Right lung (tissue), 5 donors: ENCODE results near the gene MECP2. TPM values are rescaled to one million over a fixed set of nuclear protein-coding genes. Genes with fewer than 3 reads are reported as not detected.

Experiments
- polyA plus RNA-seq, 5 donors: library from polyadenylated mRNA; unstranded; fragments of 120-200 nt; gene quantifications; one replicate each; pipeline versions ENCODE4 v1.2.1 to v1.2.3, GENCODE V29; 2013; ENCODE audit warnings: inconsistent platforms in 1 of 5, low replicate concordance in 1 of 5; ENCODE audit not compliant: insufficient read length in 5 of 5, insufficient read depth in 1 of 5

MECP2 gene
- polyA plus RNA-seq, 5 donors, result 24.2 to 32.5 (median 32.3) TPM

Other genes starting within 250 kb of the MECP2 start
- under 1 TPM; 0.13 to 0.44 (median 0.20) TPM for gene L1CAM, start 211.5 kb downstream of the MECP2 start, polyA plus RNA-seq
- gene AVPR2, start 193.0 kb downstream of the MECP2 start, polyA plus RNA-seq, result 1 to 10 TPM in 1 of 5 donors, under 1 TPM in 4; 0.58 to 1.3 (median 0.73) TPM
- gene ARHGAP4, start 171.5 kb downstream of the MECP2 start, polyA plus RNA-seq, result 10 to 100 TPM; 17.1 to 29.6 (median 25.4) TPM
- 10 to 100 TPM; 48.0 to 85.6 (median 53.5) TPM for gene NAA10, start 162.7 kb downstream of the MECP2 start, polyA plus RNA-seq
- gene RENBP, start 153.1 kb downstream of the MECP2 start, polyA plus RNA-seq, result 1 to 10 TPM; 4.1 to 7.8 (median 6.3) TPM
- gene HCFC1, start 125.9 kb downstream of the MECP2 start, polyA plus RNA-seq, result 10 to 100 TPM; 26.7 to 48.5 (median 31.9) TPM
- 1 to 10 TPM; 4.6 to 6.8 (median 6.4) TPM for gene TMEM187, start 125.0 kb downstream of the MECP2 start, polyA plus RNA-seq
- 10 to 100 TPM; 41.6 to 74.9 (median 48.0) TPM for gene IRAK1, start 77.8 kb downstream of the MECP2 start, polyA plus RNA-seq
- not detected for gene OPN1LW, start 46.5 kb upstream of the MECP2 start, polyA plus RNA-seq
- not detected for gene OPN1MW, start 84.9 kb upstream of the MECP2 start, polyA plus RNA-seq
- gene OPN1MW2, start 122.0 kb upstream of the MECP2 start, polyA plus RNA-seq, result not detected
- gene OPN1MW3, start 159.9 kb upstream of the MECP2 start, polyA plus RNA-seq, result not detected
- not detected for gene TEX28, start 197.4 kb upstream of the MECP2 start, polyA plus RNA-seq
- under 1 TPM; 0.28 to 0.37 (median 0.30) TPM for gene TKTL1, start 198.1 kb upstream of the MECP2 start, polyA plus RNA-seq